Measurements from ENCODE around the gene CTSH.
"Not testable (repeated sequence)": the region's sequence is repeated elsewhere in the genome, so short reads cannot be mapped to it uniquely, and the experiment has no call there.

Gene CTSH

GRCh38 chr15:78880242-78880533 is 64.7 kb downstream of the CTSH start:
- DNase-seq = no peak

GRCh38 chr15:78879517-78880241 is 65.2 kb downstream of the CTSH start:
- no peak for DNase-seq

- DNase-seq = no peak
Measured at GRCh38 chr15:78878356-78878755, 66.5 kb downstream of the CTSH start.

- not testable (repeated sequence) for DNase-seq
Measured at GRCh38 chr15:78876954-78877353, 67.9 kb downstream of the CTSH start.

GRCh38 chr15:78875107-78875914 is 69.5 kb downstream of the CTSH start:
- DNase-seq = no peak

- DNase-seq = no peak
Measured at GRCh38 chr15:78873793-78874765, 70.8 kb downstream of the CTSH start.

GRCh38 chr15:78872972-78873792 is 71.7 kb downstream of the CTSH start:
- DNase-seq = peak; percentile 83

GRCh38 chr15:78872155-78872971 is 72.5 kb downstream of the CTSH start, which contains the start of gene MORF4L1:
Gene MORF4L1 (plus strand): TSS chr15:78872890. CDS start chr15:78873018, 128 bp downstream.
- DNase-seq = peak; percentile 92

- not testable (repeated sequence) for DNase-seq
Measured at GRCh38 chr15:78871483-78872127, 73.2 kb downstream of the CTSH start.
